ENCODE results near the gene NDUFV3.

NDUFV3 gene

DNA sequence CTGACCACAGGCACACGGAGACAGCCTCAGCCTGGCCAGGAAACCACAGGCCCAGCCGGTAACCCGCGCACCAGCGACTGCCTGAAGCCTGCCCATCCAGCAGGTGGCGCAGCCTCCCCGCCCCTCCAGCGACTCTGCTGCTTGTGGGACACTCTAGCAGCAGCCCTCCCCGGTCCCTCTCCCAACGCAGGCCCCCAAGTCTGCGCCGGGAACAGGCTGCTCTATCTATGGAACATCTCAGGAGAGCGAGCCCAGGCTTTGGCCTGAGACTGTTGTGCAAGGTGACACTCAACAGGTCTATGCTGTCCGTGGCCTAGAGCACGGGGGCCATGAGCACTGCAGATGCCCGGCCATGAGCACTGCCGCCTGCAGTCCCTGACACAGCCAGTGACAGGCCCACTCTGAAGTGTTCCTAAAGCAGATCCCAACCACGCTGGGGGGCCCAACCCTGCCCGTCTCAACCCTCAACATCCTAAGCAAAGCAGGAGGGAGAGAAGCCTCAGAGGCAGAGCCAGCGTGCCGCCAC lies 42.2 kb upstream of the NDUFV3 start:
- H3F3A ChIP-seq (ENCODE audit: control insufficient read depth, insufficient read depth), result no peaks in the 10 kb centered on the region
- no peaks in the 10 kb centered on the region for H3K9me2 ChIP-seq (replicated peaks; ENCODE audit: control insufficient read depth, low read length)
- H3K36me3 ChIP-seq (ENCODE audit: control insufficient read depth, low read length), result peaks cover 89% of the 10 kb centered on the region
- no peaks in the 10 kb centered on the region for H3K4me1 ChIP-seq (ENCODE audit: control insufficient read depth, low read length)
- peaks cover 4% of the 10 kb centered on the region; the same call in 1 of the 2 replicates for H4K20me1 ChIP-seq (ENCODE audit: control insufficient read depth, insufficient read depth, low read depth, low read length)
- no peaks in the 10 kb centered on the region for H3K9me3 ChIP-seq (ENCODE audit: control insufficient read depth, insufficient read depth, low read length)
- no peak overlapping the region for H3K4me3 ChIP-seq (ENCODE audit: low read length)
- TF ChIP-seq, protein P1, sequence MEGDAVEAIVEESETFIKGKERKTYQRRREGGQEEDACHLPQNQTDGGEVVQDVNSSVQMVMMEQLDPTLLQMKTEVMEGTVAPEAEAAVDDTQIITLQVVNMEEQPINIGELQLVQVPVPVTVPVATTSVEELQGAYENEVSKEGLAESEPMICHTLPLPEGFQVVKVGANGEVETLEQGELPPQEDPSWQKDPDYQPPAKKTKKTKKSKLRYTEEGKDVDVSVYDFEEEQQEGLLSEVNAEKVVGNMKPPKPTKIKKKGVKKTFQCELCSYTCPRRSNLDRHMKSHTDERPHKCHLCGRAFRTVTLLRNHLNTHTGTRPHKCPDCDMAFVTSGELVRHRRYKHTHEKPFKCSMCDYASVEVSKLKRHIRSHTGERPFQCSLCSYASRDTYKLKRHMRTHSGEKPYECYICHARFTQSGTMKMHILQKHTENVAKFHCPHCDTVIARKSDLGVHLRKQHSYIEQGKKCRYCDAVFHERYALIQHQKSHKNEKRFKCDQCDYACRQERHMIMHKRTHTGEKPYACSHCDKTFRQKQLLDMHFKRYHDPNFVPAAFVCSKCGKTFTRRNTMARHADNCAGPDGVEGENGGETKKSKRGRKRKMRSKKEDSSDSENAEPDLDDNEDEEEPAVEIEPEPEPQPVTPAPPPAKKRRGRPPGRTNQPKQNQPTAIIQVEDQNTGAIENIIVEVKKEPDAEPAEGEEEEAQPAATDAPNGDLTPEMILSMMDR (IDR thresholded peaks at IDR 0.05; ENCODE audit: low read depth, low read length, poor library complexity, severe bottlenecking), result peak; percentile 73
- TF ChIP-seq EZH2phosphoT487 (IDR thresholded peaks at IDR 0.05; ENCODE audit: borderline replicate concordance, low read length), result no peak
- H3K27ac ChIP-seq (ENCODE audit: low read depth, low read length), result no peak overlapping the region
- H3K79me2 ChIP-seq (ENCODE audit: control insufficient read depth, low read length), result peaks cover 68% of the 10 kb centered on the region
- H3K27me3 ChIP-seq (ENCODE audit: control insufficient read depth, low read length), result no peaks in the 10 kb centered on the region
- H3K4me2 ChIP-seq (ENCODE audit: low read length), result no peak overlapping the region

DNA sequence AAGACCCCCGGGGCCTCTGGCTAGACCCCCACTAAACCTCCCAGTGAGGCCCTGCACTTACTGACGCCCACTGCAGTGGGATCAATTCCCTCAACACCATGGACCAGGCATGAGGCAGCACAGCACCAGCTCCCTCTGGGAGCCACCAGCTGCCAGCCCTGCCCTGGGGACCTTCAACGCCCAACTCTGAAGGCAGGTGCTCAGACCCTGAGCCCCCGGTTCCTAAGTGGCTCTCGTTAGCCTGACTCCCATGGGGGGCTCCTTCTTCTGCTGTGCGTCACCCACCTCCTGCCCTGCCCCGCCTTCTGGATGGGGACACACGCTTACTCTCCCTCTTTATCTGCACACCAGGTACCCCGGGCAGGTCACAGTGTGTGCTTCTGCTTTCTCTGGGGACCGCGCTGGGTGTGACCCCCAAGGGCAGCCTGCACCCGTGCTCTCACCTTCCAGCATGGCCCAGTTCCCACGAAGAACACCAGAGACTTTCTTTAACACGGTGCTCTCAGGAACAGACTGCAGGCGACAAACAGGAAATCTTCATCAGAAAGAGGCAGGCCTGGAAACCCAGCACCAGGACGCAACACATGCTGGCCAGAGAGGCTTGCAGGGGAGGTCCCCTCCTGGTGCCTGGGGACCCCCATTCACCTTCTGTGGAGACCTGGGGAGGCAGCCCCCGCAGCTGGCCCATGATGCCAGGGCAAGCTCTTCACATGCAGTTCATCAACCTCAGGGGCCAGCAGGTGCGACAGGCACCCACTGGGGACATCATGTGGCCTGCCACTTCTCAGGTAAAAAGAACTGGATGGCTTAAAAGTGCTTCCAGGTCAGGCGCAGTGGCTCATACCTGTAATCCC lies 41.1 kb upstream of the NDUFV3 start:
- peaks cover 68% of the 10 kb centered on the region for H3K79me2 ChIP-seq (ENCODE audit: control insufficient read depth, low read length)
- TF ChIP-seq EZH2phosphoT487 (IDR thresholded peaks at IDR 0.05; ENCODE audit: borderline replicate concordance, low read length), result no peak
- TF ChIP-seq, protein P1 (IDR thresholded peaks at IDR 0.05; ENCODE audit: low read depth, low read length, poor library complexity, severe bottlenecking), result no peak
- H3K9me3 ChIP-seq (ENCODE audit: control insufficient read depth, insufficient read depth, low read length), result no peaks in the 10 kb centered on the region
- H3K9me2 ChIP-seq (replicated peaks; ENCODE audit: control insufficient read depth, low read length), result no peaks in the 10 kb centered on the region
- no peaks in the 10 kb centered on the region for H3F3A ChIP-seq (ENCODE audit: control insufficient read depth, insufficient read depth)
- H3K4me3 ChIP-seq (ENCODE audit: low read length), result no peak overlapping the region
- no peak overlapping the region for H3K4me2 ChIP-seq (ENCODE audit: low read length)
- no peak overlapping the region for H3K27ac ChIP-seq (ENCODE audit: low read depth, low read length)
- no peaks in the 10 kb centered on the region for H3K27me3 ChIP-seq (ENCODE audit: control insufficient read depth, low read length)
- H3K36me3 ChIP-seq (ENCODE audit: control insufficient read depth, low read length), result peaks cover 92% of the 10 kb centered on the region
- H3K4me1 ChIP-seq (ENCODE audit: control insufficient read depth, low read length), result no peaks in the 10 kb centered on the region
- no peaks in the 10 kb centered on the region; the same call in none of the 2 replicates for H4K20me1 ChIP-seq (ENCODE audit: control insufficient read depth, insufficient read depth, low read depth, low read length)

GRCh38 chr21:42852925-42853570 lies 40.1 kb upstream of the NDUFV3 start:
- H3K4me3 ChIP-seq (ENCODE audit: low read length), result no peak overlapping the region
- TF ChIP-seq, protein P1 (IDR thresholded peaks at IDR 0.05; ENCODE audit: low read depth, low read length, poor library complexity, severe bottlenecking), result no peak
- TF ChIP-seq EZH2phosphoT487 (IDR thresholded peaks at IDR 0.05; ENCODE audit: borderline replicate concordance, low read length), result no peak
- peaks cover 92% of the 10 kb centered on the region for H3K36me3 ChIP-seq (ENCODE audit: control insufficient read depth, low read length)
- H3K4me1 ChIP-seq (ENCODE audit: control insufficient read depth, low read length), result no peaks in the 10 kb centered on the region
- H3K9me3 ChIP-seq (ENCODE audit: control insufficient read depth, insufficient read depth, low read length), result no peaks in the 10 kb centered on the region
- no peak overlapping the region for H3K27ac ChIP-seq (ENCODE audit: low read depth, low read length)
- peaks cover 3% of the 10 kb centered on the region for H4K20me1 ChIP-seq (ENCODE audit: control insufficient read depth, insufficient read depth, low read depth, low read length)
- H3K9me2 ChIP-seq (replicated peaks; ENCODE audit: control insufficient read depth, low read length), result no peaks in the 10 kb centered on the region
- H3K27me3 ChIP-seq (ENCODE audit: control insufficient read depth, low read length), result no peaks in the 10 kb centered on the region
- H3K4me2 ChIP-seq (ENCODE audit: low read length), result no peak overlapping the region
- H3F3A ChIP-seq (ENCODE audit: control insufficient read depth, insufficient read depth), result no peaks in the 10 kb centered on the region
- peaks cover 68% of the 10 kb centered on the region for H3K79me2 ChIP-seq (ENCODE audit: control insufficient read depth, low read length)
